A549 (cell line): Measurements from ENCODE around the gene CX3CL1. TPM values are rescaled to one million over a fixed set of nuclear protein-coding genes. Genes with fewer than 3 reads are reported as not detected.

Source experiments
- ATAC-seq, 2 experiments: fragments of 200-7000 bp in 1 of 2; fragments of >200 bp in 1 of 2; cut with Nextera tagmentation in 1 of 2; cut with Tn5 transposase in 1 of 2; 3 replicates each; pipeline versions ENCODE4 v1.8.0 to v1.9.1; 2018 to 2020; ENCODE audit warnings: mild to moderate bottlenecking in 1 of 2, moderate library complexity in 1 of 2
- CTCF ChIA-PET: fragments of 300-600 bp; sonication (Branson Sonifier 250); formaldehyde crosslinking; extraction: SDS; loops from one replicate; lab custom pipeline; 2021; ENCODE audit warnings: antibody characterized with exemption, inconsistent platforms; lab: Yijun Ruan, JAX
- POLR2A ChIA-PET: fragments of 350-600 bp; formaldehyde crosslinking; extraction: SDS; loops from one replicate; lab custom pipeline; 2021; ENCODE audit warnings: antibody characterized with exemption, inconsistent platforms; lab: Yijun Ruan, JAX
- DNase-seq, 2 experiments: peaks; one replicate each; pipeline versions ENCODE4 v3.0.0 to v3.0.0-alpha.2; 2011 to 2016; ENCODE audit warnings: low read depth in 1 of 2, low spot score in 1 of 2
- FAIRE-seq: peaks from 2 replicates; lab custom pipeline; 2011; peaks lifted over from hg19 to GRCh38; lab: Jason Lieb, UNC
- H3K27ac ChIP-seq, 2 experiments: fragments of >200 bp; sonication (Bioruptor Twin); formaldehyde crosslinking; 3 replicates each; pipeline ENCODE4 v1.5.1; 2016 to 2017
- H3K4me1 ChIP-seq: fragments of >200 bp; sonication (Bioruptor Twin); formaldehyde crosslinking; 3 replicates; pipeline ENCODE4 v1.6.1; 2016
- H3K4me2 ChIP-seq: fragments of >200 bp; sonication (Bioruptor Twin); formaldehyde crosslinking; 3 replicates; pipeline ENCODE4 v1.6.1; 2016
- H3K4me3 ChIP-seq: fragments of >200 bp; sonication (Bioruptor Twin); formaldehyde crosslinking; 3 replicates; pipeline ENCODE4 v1.5.1; 2016
- H3K9me3 ChIP-seq: fragments of >200 bp; sonication (Bioruptor Twin); formaldehyde crosslinking; 3 replicates; pipeline ENCODE4 v1.6.1; 2016
- CEBPB ChIP-seq, 2 experiments: fragments of >200 bp in 1 of 2; sonication (Bioruptor Twin) in 1 of 2; formaldehyde crosslinking in 1 of 2; IDR thresholded peaks; 2 replicates each; pipeline ENCODE4 v1.6.1; 2012 to 2016
- CHD2 ChIP-seq: fragments of 150-350 bp; IDR thresholded peaks from 2 replicates; pipeline ENCODE4 v1.6.1; 2014; ENCODE audit warnings: low read length; ENCODE audit not compliant: partially characterized antibody
- E2F6 ChIP-seq: IDR thresholded peaks from 2 replicates; pipeline ENCODE4 v1.6.1; 2012; ENCODE audit warnings: low read depth, borderline replicate concordance
- FOXS1 ChIP-seq: fragments of 250-450 bp; sonication (Bioruptor Pico); IDR thresholded peaks from 2 replicates; pipeline ENCODE4 v1.5.0; 2020; ENCODE audit warnings: mild to moderate bottlenecking, moderate library complexity
- GATA3 ChIP-seq: IDR thresholded peaks from 2 replicates; pipeline ENCODE4 v1.6.1; 2012; ENCODE audit warnings: borderline replicate concordance
- HOXB13 ChIP-seq: fragments of 250-450 bp; sonication (Bioruptor Pico); IDR thresholded peaks from 2 replicates; pipeline ENCODE4 v1.5.0; 2020; ENCODE audit warnings: low read depth, mild to moderate bottlenecking, moderate library complexity
- JUNB ChIP-seq: fragments of >200 bp; sonication (Bioruptor Twin); formaldehyde crosslinking; IDR thresholded peaks from 2 replicates; pipeline ENCODE4 v1.6.1; 2016
- MYC ChIP-seq: IDR thresholded peaks from 2 replicates; pipeline ENCODE4 v1.6.1; 2012; ENCODE audit warnings: mild to moderate bottlenecking, inconsistent platforms, low read length, improper control_type of control experiment, borderline replicate concordance
- PHF8 ChIP-seq: fragments of 200-600 bp; sonication (generic); IDR thresholded peaks from 2 replicates; pipeline ENCODE4 v1.6.1; 2016; ENCODE audit warnings: low read depth, mild to moderate bottlenecking, antibody characterized with exemption, moderate library complexity, borderline replicate concordance
- POLR2AphosphoS2 ChIP-seq: conservative IDR thresholded peaks from 2 replicates; pipeline ENCODE4 v1.6.1; 2012; ENCODE audit warnings: low read length, improper control_type of control experiment, inconsistent platforms
- RAD21 ChIP-seq, 2 experiments: fragments of >200 bp in 1 of 2; sonication (Bioruptor Twin) in 1 of 2; formaldehyde crosslinking in 1 of 2; IDR thresholded peaks in 1 of 2; conservative IDR thresholded peaks in 1 of 2; 2 replicates in 1 of 2; 3 replicates in 1 of 2; pipeline ENCODE4 v1.6.1; 2012 to 2018; ENCODE audit warnings: inconsistent platforms in 1 of 2
- RCOR1 ChIP-seq: fragments of 150-350 bp; IDR thresholded peaks from 2 replicates; pipeline ENCODE4 v1.6.1; 2014; ENCODE audit warnings: antibody characterized with exemption, low read length, low read depth
- REST ChIP-seq: fragments of 200-600 bp; sonication (generic); IDR thresholded peaks from 2 replicates; pipeline ENCODE4 v1.6.1; 2016; ENCODE audit warnings: antibody characterized with exemption, mild to moderate bottlenecking, moderate library complexity
- RNF2 ChIP-seq: fragments of 200-600 bp; sonication (generic); IDR thresholded peaks from 2 replicates; pipeline ENCODE4 v1.6.1; 2016; ENCODE audit warnings: low read depth, mild to moderate bottlenecking, antibody characterized with exemption, moderate library complexity, borderline replicate concordance
- SMC3 ChIP-seq: fragments of >200 bp; sonication (Bioruptor Twin); formaldehyde crosslinking; IDR thresholded peaks from 3 replicates; pipeline ENCODE4 v1.6.1; 2018; ENCODE audit warnings: inconsistent platforms
- ZFP36 ChIP-seq: fragments of 450-650 bp; IDR thresholded peaks from 2 replicates; pipeline ENCODE4 v1.6.1; 2014; ENCODE audit warnings: borderline replicate concordance; ENCODE audit not compliant: partially characterized antibody
- ZSCAN20 ChIP-seq: fragments of 250-450 bp; sonication (Bioruptor Pico); IDR thresholded peaks from 2 replicates; pipeline ENCODE4 v1.8.0; 2022; ENCODE audit warnings: mild to moderate bottlenecking, moderate library complexity
- WGBS: methylation state at CpG from one replicate; pipeline ENCODE4 v1.1.6; 2017; ENCODE audit errors: missing lambda C conversion rate; 5-methylcytosine and 5-hydroxymethylcytosine counted together
- polyA plus RNA-seq, 4 experiments: library from polyadenylated mRNA; depleted of rRNA in 3 of 4; stranded (reverse); fragments of >200 nt; fragmentation: RNase III in 1 of 4; extraction: RNeasy Plus Mini Kit Qiagen cat#74134 plus additional on column Dnase treatment in 1 of 4; gene quantifications; 2 replicates in 3 of 4; 3 replicates in 1 of 4; pipeline ENCODE4 v1.2.3, GENCODE V29; 2011 to 2017

The CX3CL1 gene
- polyA plus RNA-seq, 2 of the 4 experiments (the other 2 are of a cell fraction) = 0.08 to 0.10 TPM

- Histone ChIP-seq H3K4me3 (no peak overlapping the region), H3K27ac (no peak overlapping the region), H3K9me3 (no peaks in the 10 kb centered on the region), H3K4me2 (no peak overlapping the region), H3K4me1 (no peaks in the 10 kb centered on the region)
- ATAC-seq (no peak), DNase-seq (no peak), FAIRE-seq (no peak)
- CTCF ChIA-PET = interaction anchor here (0.9 to 1.9 kb wide), 4 partner anchors 9 to 109 kb away, joined by 3 to 15 read pairs (median 6); no protein-coding TSS in a partner anchor
- 80% methylated on average over 5 of the region's 5 CpGs for WGBS
- POLR2A ChIA-PET = no interaction called here
- TF ChIP-seq ZSCAN20 (CRISPR knock-in tag) (no peak), RAD21 (conservative IDR thresholded peaks at IDR 0.05 in 1 of 2, IDR thresholded peaks at IDR 0.05 in 1 of 2) (no peak), POLR2AphosphoS2 (no peak), RCOR1 (no peak), MYC (no peak), CEBPB (IDR thresholded peaks at IDR 0.05) (no peak), REST (no peak), CHD2 (no peak), HOXB13 (CRISPR knock-in tag) (no peak), GATA3 (no peak), PHF8 (no peak), SMC3 (no peak), RNF2 (no peak)
These were observed 36.8 kb downstream of the CX3CL1 start for GRCh38 chr16:57409065-57409464.

- H3K4me2 ChIP-seq = no peak overlapping the region
- ATAC-seq (no peak), FAIRE-seq (no peak), DNase-seq (no peak)
- WGBS = 63% methylated on average over 13 of the region's 14 CpGs
- no peaks in the 10 kb centered on the region for H3K4me1 ChIP-seq
- TF ChIP-seq ZFP36 (peak; percentile 65), E2F6 (no peak), JUNB (no peak), FOXS1 (CRISPR knock-in tag) (no peak), REST (no peak)
- ChIA-PET CTCF (interaction anchor here (0.9 to 1.9 kb wide), 3 partner anchors 8 to 110 kb away, joined by 3 to 15 read pairs (median 10); no protein-coding TSS in a partner anchor), POLR2A (no interaction called here)
- no peaks in the 10 kb centered on the region for H3K9me3 ChIP-seq
- no peak overlapping the region for H3K27ac ChIP-seq
- H3K4me3 ChIP-seq = no peak overlapping the region
These were observed 37.7 kb downstream of the CX3CL1 start for GRCh38 chr16:57409870-57410587.
